Lung microvascular endothelial cell (primary cell): Measurements from ENCODE around the gene UBLCP1. TPM values are rescaled to one million over a fixed set of nuclear protein-coding genes. Genes with fewer than 3 reads are reported as not detected.
"Not testable (repeated sequence)": the region's sequence is repeated elsewhere in the genome, so short reads cannot be mapped to it uniquely, and the experiment has no call there.

ENCODE experiments used
- DNase-seq, 2 donors: peaks; one replicate each; pipeline versions ENCODE4 v3.0.0 to v3.0.0-alpha.2; 2010; ENCODE audit warnings: low read depth in 2 of 2
- total RNA-seq: library from RNA; depleted of rRNA; stranded (reverse); fragments of >200 nt; gene quantifications from 2 replicates; pipeline ENCODE4 v1.2.1, GENCODE V29; 2014

Gene UBLCP1
- total RNA-seq: 8.7 and 9.3 TPM in 2 replicates

- peak; percentile 64 to 68 for DNase-seq
Observed at GRCh38 chr5:159262859-159263568, at the start of gene UBLCP1. UBLCP1 (plus strand) TSS chr5:159263290; CDS start chr5:159268916, 5,626 bp downstream.

GRCh38 chr5:159214486-159215271 is 48.4 kb upstream of the UBLCP1 start:
- no peak for DNase-seq

GRCh38 chr5:159215886-159216285 is 47.2 kb upstream of the UBLCP1 start:
- no peak for DNase-seq

- DNase-seq: no peak
Observed at GRCh38 chr5:159216454-159216853, 46.6 kb upstream of the UBLCP1 start.

GRCh38 chr5:159217236-159217635 is 45.9 kb upstream of the UBLCP1 start:
- DNase-seq: no peak

GRCh38 chr5:159218595-159219023 is 44.5 kb upstream of the UBLCP1 start:
- no peak for DNase-seq

GRCh38 chr5:159220206-159220605 is 42.9 kb upstream of the UBLCP1 start:
- no peak for DNase-seq

GRCh38 chr5:159223469-159223868 is 39.6 kb upstream of the UBLCP1 start:
- no peak for DNase-seq

- no peak for DNase-seq
Observed at GRCh38 chr5:159224471-159224870, 38.6 kb upstream of the UBLCP1 start.

GRCh38 chr5:159226451-159226850 is 36.6 kb upstream of the UBLCP1 start:
- no peak for DNase-seq

- no peak for DNase-seq
Observed at GRCh38 chr5:159227452-159227851, 35.6 kb upstream of the UBLCP1 start.

- DNase-seq: not testable (repeated sequence)
Observed at GRCh38 chr5:159228097-159228496, 35.0 kb upstream of the UBLCP1 start.

- DNase-seq: no peak
Observed at GRCh38 chr5:159230657-159231056, 32.4 kb upstream of the UBLCP1 start.

GRCh38 chr5:159231167-159231566 is 31.9 kb upstream of the UBLCP1 start:
- DNase-seq: no peak

- not testable (repeated sequence) for DNase-seq
Observed at GRCh38 chr5:159235871-159236520, 27.1 kb upstream of the UBLCP1 start.

GRCh38 chr5:159240301-159240870 is 22.7 kb upstream of the UBLCP1 start:
- DNase-seq: peak; percentile 7 to 57

GRCh38 chr5:159241946-159242552 is 21.0 kb upstream of the UBLCP1 start:
- peak in 1 of 2 donors; percentile 4 for DNase-seq

GRCh38 chr5:159242656-159243055 is 20.4 kb upstream of the UBLCP1 start:
- DNase-seq: peak in 1 of 2 donors; percentile 51

- no peak for DNase-seq
Observed at GRCh38 chr5:159243385-159243784, 19.7 kb upstream of the UBLCP1 start.

GRCh38 chr5:159244163-159244562 is 18.9 kb upstream of the UBLCP1 start:
- DNase-seq: peak in 1 of 2 donors; percentile 5

- no peak for DNase-seq
Observed at GRCh38 chr5:159244890-159245289, 18.2 kb upstream of the UBLCP1 start.
